GM10248 (cell line): ENCODE data around the gene RRAS.
A peak's percentile ranks its signal among the peaks of the same experiment; 100 is the strongest.

Experiments
- CTCF ChIA-PET: fragments of 300-600 bp; sonication (Branson Sonifier 250); formaldehyde crosslinking; extraction: SDS; loops from one replicate; lab custom pipeline; 2021; ENCODE audit warnings: antibody characterized with exemption; lab: Yijun Ruan, JAX
- POLR2A ChIA-PET: fragments of 350-650 bp; sonication (Branson Sonifier 250); formaldehyde crosslinking; extraction: SDS; loops from one replicate; lab custom pipeline; 2020; ENCODE audit warnings: antibody characterized with exemption; lab: Yijun Ruan, JAX
- DNase-seq: peaks from one replicate; pipeline ENCODE4 v3.0.0; 2012; ENCODE audit errors: extremely low spot score
- TF ChIP-seq, protein P1 (sequence below): IDR thresholded peaks from 2 replicates; pipeline ENCODE4 v1.5.1; 2012; ENCODE audit warnings: mild to moderate bottlenecking, low read depth; ENCODE audit errors: extremely low read depth, missing control alignments, control extremely low read depth

RRAS gene

DNA sequence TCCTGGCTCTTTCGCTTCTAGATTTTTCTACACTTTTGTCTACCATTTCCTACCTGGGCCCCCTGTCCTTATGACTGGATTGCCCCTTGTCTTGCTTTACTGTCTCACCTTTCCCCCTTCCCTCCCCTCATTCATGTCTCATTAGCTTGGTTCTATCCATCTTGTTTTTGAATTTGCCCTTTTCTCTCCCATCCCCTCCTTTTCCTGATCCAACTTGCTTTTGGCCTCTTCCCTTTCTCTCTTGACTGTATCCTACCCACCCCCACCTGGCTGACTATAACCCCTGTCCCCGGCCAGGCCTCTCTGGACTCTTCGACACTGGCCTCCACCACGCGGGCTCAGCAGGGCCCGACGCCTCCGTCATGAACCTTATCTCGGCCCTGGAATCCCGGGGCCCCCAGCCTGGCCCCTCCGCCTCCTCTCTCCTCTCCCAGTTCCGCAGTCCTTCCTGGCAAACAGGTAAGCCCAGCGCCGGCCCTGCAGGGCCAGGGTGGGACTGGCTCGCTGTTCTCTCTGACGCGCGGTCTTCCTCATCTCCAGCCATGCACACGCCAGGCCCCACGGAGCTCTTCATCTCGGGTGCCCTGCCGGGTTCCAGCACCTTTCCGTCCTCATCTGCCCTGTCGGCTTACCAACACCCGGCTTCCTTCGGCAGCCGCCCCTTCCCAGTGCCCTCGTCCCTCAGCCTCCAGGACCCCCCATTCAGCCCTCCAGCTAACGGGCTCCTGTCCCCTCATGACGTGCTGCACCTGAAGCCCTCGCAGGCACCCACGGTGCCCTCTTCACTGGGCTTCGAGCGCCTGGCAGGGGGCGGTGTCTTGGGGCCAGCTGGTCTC is 45.6 kb downstream of the RRAS start:
- DNase-seq = no peak
- ChIA-PET POLR2A (interaction anchor here (0.6 to 1.9 kb wide), 3 partner anchors 14 to 335 kb away, joined by 3 to 9 read pairs (median 3); partner anchors contain the start of genes NOSIP and NUP62), CTCF (interaction anchor here (0.7 kb wide), 1 partner anchor 48 kb away, joined by 3 read pairs; no protein-coding TSS in a partner anchor)
- TF ChIP-seq, protein P1, sequence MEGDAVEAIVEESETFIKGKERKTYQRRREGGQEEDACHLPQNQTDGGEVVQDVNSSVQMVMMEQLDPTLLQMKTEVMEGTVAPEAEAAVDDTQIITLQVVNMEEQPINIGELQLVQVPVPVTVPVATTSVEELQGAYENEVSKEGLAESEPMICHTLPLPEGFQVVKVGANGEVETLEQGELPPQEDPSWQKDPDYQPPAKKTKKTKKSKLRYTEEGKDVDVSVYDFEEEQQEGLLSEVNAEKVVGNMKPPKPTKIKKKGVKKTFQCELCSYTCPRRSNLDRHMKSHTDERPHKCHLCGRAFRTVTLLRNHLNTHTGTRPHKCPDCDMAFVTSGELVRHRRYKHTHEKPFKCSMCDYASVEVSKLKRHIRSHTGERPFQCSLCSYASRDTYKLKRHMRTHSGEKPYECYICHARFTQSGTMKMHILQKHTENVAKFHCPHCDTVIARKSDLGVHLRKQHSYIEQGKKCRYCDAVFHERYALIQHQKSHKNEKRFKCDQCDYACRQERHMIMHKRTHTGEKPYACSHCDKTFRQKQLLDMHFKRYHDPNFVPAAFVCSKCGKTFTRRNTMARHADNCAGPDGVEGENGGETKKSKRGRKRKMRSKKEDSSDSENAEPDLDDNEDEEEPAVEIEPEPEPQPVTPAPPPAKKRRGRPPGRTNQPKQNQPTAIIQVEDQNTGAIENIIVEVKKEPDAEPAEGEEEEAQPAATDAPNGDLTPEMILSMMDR = no peak

DNA sequence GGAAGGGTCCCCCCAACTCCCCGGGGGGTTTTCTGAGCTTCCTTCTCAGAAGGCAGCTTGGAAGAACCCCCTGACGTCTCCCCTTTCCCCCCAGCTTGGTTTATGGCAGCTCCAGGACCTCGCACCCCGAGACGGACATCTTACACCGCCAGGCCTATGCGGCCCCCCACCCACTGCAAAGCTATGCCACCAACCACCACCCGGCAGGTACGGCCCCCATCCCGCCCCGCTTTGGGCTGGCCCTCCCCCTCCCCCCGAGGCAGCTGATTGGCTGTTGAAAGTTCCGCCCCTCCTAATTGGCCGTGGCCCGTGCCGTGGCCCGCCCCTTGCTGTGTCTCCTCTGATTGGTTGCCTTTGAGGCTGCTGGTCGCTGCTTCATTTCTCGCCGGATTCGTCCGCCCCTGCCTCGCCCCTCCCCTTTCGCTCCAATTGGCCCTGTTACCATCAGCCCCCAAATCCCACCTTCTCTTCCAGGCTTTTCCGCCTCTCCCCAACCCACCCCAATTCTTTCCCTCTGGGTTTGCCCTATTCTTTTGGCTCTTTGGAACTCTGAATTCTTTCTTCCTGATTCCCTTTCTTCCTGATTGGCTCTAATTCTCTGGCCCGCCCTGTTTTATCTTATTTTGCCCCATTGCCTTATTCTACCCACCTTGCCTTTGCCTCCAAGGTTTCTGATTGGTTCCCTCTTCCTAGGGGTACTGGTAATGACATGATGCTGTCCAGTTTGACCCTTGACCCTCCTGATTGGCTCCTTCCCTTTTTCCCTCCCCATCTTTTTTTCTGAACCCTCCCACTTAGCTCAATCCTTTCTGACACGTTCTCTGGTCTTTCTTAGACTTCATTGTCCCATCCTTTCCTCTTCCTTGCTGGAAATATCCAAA is 46.5 kb downstream of the RRAS start:
- peak; percentile 100 for DNase-seq
- ChIA-PET CTCF (interaction anchor here (0.7 to 1.4 kb wide), 4 partner anchors 12 to 85 kb away, joined by 3 to 4 read pairs (median 4); partner anchors contain the start of gene PRRG2), POLR2A (interaction anchor here (0.6 to 1.9 kb wide), 7 partner anchors 14 to 880 kb away, joined by 3 to 9 read pairs (median 4); partner anchors contain the start of genes RRAS and SCAF1)
- TF ChIP-seq, protein P1 = no peak

DNA sequence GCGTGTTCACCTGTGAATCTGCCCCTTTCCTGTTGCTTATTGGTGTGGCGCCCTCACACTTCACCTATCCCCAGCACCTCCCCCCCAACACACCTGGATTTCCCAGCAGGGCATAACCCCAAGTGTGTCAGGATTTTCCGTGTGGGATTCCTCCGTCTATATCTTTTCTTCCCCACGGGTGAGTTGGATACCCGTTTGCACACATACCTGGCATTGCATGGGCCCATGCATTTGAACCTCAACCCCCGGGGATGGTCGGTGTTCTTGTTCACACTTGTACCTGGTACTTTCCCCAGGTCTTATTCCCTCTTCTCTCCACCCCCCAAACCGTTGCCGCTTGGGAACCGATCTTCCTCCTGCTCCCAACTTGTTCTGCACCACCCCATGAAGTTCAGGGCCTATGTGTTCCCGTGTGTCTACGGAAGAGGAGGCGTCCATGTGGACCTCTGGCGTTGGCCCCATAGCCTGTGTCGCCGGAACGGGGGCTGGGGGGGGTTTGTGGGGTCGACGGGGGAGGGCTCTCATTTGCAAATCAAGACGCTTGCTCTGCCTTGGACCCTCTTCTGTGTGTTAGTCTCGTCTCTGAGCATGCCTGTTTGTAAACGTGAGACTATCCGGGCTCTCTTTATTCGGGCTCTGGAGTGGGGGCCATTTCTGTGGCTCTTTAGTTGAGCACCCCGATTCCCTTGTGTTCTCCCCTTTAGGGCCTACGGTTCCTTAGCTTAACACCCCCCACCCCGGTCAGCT is 47.3 kb downstream of the RRAS start:
- DNase-seq = no peak
- TF ChIP-seq, protein P1 = no peak
- ChIA-PET POLR2A (interaction anchor here (1.1 to 1.9 kb wide), 4 partner anchors 13 to 83 kb away, joined by 3 to 9 read pairs (median 4); partner anchors contain the start of genes RRAS and SCAF1), CTCF (interaction anchor here (0.8 to 1.4 kb wide), 4 partner anchors 12 to 88 kb away, joined by 3 to 4 read pairs (median 4); partner anchors contain the start of gene PRRG2)

DNA sequence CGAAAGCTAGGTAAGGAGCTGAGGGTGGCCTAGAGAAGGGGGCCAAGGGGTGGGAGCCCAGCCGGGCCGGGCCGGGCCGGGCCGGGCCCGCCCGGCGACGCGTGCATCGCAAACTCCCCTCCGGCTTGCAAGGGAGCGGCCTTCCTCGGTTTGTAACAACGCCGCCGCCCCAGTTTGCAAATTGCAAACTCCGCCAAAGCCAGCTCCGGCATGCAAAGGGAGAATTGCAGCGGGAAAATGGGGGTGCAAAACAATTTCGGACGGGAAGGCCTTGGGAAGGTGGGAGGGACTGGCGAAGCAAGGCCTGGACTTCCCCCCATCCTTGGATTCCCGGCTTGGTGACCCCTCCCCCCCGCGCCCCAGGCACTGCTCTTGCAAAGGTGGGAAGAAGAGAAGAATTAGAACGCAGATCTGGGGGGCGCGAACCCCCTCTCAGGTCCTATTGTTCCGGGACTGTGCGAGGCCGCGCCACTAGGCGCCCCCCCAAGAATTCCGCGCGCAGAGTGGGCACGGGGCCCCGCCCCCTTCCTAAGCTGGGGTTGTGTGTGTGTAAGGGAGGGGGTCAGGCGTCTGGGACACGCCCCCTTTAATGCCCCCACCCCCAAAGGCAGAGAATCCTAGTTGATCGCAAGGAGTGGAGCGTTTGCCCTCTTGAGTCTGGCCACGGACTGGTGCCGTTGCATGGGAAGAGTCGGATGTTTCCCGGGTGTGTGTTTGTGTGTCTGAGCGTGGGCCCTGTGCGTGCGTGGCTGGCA is 48.0 kb downstream of the RRAS start:
- POLR2A ChIA-PET = no interaction called here
- TF ChIP-seq, protein P1 = no peak
- CTCF ChIA-PET = interaction anchor here (1.0 to 1.4 kb wide), 2 partner anchors 31 to 89 kb away, joined by 3 to 4 read pairs; no protein-coding TSS in a partner anchor
- DNase-seq = no peak

DNA sequence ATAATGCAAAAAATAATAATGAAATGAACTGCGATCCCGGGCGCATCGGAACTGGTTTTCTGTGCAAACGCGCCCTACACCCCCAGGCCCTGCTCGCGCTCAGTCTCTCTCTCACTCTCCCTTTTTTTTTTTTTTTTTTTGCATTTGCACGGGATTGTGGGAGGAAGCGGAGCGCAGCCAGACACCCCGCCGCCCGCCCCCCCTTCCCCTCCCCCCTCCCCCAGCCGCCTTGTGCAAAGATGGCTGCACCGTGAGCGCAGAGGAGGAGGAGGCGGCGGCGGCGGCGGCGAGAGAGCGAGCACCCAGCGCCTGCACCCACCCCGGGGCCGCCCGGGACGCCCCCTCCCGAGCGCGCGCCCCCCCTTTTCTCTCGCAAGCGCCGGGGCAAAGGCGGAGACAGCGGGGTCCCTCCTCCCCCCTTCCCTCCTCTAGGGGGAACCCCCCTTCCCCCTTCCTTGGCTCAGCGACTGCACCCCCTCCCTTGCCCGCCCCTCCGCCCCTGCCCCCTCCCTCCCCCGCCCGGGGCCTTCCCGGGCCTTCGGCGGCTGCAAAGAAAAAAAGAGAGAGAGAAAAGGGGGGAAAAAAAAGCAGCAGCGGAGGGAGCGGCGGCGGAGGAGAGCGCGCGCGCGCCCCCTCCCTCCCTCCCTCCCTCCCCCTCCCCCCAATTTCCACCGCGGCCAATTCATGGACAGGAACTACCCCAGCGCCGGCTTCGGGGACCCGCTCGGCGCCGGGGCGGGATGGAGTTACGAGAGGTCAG is 48.8 kb downstream of the RRAS start, which contains the start of gene PRR12:
PRR12 (plus strand) TSS at position 212 of the 760 bp plus-strand sequence; CDS start at position 685, 473 bp downstream.
- ChIA-PET CTCF (interaction anchor here (1.0 to 2.4 kb wide), 2 partner anchors 21 to 90 kb away, joined by 3 to 12 read pairs; no protein-coding TSS in a partner anchor), POLR2A (interaction anchor here (0.7 kb wide), 1 partner anchor 30 kb away, joined by 7 read pairs; no protein-coding TSS in a partner anchor)
- peak; percentile 84 for DNase-seq
- TF ChIP-seq, protein P1 = no peak
